IMR-90 (cell line): ENCODE measurements around the gene CWC27. TPM values are rescaled to one million over a fixed set of nuclear protein-coding genes. Genes with fewer than 3 reads are reported as not detected.

Source experiments
- ATAC-seq: fragments of 200-7000 bp; cut with Tn5 transposase; 2 replicates; pipeline ENCODE4 v1.9.1; 2020; ENCODE audit warnings: low read depth, mild to moderate bottlenecking, moderate library complexity
- BruUV-seq: library from RNA; stranded (reverse); fragments of 400-500 nt; replicated peaks from 2 replicates; lab custom pipeline; 2021; lab: Mats Ljungman, UMichigan
- CTCF ChIA-PET: fragments of 300-600 bp; formaldehyde crosslinking; extraction: SDS; loops from one replicate; lab custom pipeline; 2021; ENCODE audit warnings: antibody characterized with exemption; lab: Yijun Ruan, JAX
- POLR2A ChIA-PET: fragments of 300-600 bp; sonication (Branson Sonifier 250); formaldehyde crosslinking; loops from one replicate; lab custom pipeline; 2022; ENCODE audit warnings: antibody characterized with exemption; ENCODE audit not compliant: unreplicated experiment; lab: Charles Lee
- DNase-seq: peaks from one replicate; pipeline ENCODE4 v3.0.0; 2013
- H2AFZ ChIP-seq: replicated peaks from 2 replicates; pipeline ENCODE3; 2013; ENCODE audit warnings: low read length, mild to moderate bottlenecking; ENCODE audit not compliant: poor library complexity
- H2AK5ac ChIP-seq: 2 replicates; pipeline ENCODE4 v1.6.1; 2013; ENCODE audit warnings: low read depth, low read length, inconsistent platforms
- H2AK9ac ChIP-seq: replicated peaks from 2 replicates; pipeline ENCODE3; 2013; ENCODE audit warnings: mild to moderate bottlenecking, low read depth, low read length, moderate library complexity; ENCODE audit not compliant: poor library complexity
- H2BK120ac ChIP-seq: 2 replicates; pipeline ENCODE4 v1.6.1; 2013; ENCODE audit warnings: low read depth, low read length, inconsistent platforms
- H2BK15ac ChIP-seq: 3 replicates; pipeline ENCODE4 v1.6.1; 2013; ENCODE audit warnings: low read depth, low read length, inconsistent platforms
- H2BK20ac ChIP-seq: 2 replicates; pipeline ENCODE4 v1.6.1; 2013; ENCODE audit warnings: low read depth, mild to moderate bottlenecking, inconsistent platforms, low read length, moderate library complexity
- H2BK5ac ChIP-seq: 2 replicates; pipeline ENCODE4 v1.6.1; 2013; ENCODE audit warnings: mild to moderate bottlenecking, low read depth, low read length, inconsistent platforms; ENCODE audit not compliant: poor library complexity, severe bottlenecking
- H3K14ac ChIP-seq: replicated peaks from 2 replicates; pipeline ENCODE4 v1.6.1; 2013; ENCODE audit warnings: low read depth, low read length, inconsistent platforms
- H3K18ac ChIP-seq: 2 replicates; pipeline ENCODE4 v1.6.1; 2013; ENCODE audit warnings: low read depth, low read length, control low read depth
- H3K23ac ChIP-seq: 2 replicates; pipeline ENCODE4 v1.6.1; 2013; ENCODE audit warnings: low read depth, low read length, inconsistent platforms
- H3K27ac ChIP-seq: 2 replicates; pipeline ENCODE4 v1.5.1; 2013; ENCODE audit warnings: mild to moderate bottlenecking, control low read depth, low read length; ENCODE audit not compliant: insufficient read depth
- H3K27me3 ChIP-seq: 2 replicates; pipeline ENCODE4 v1.6.1; 2013; ENCODE audit warnings: low read length; ENCODE audit not compliant: control insufficient read depth, insufficient read depth
- H3K36me3 ChIP-seq: 2 replicates; pipeline ENCODE4 v1.6.1; 2013; ENCODE audit warnings: low read length, mixed read lengths; ENCODE audit not compliant: control insufficient read depth, insufficient read depth
- H3K4ac ChIP-seq: 2 replicates; pipeline ENCODE4 v1.6.1; 2013; ENCODE audit warnings: low read depth, low read length, inconsistent platforms
- H3K4me1 ChIP-seq: 2 replicates; pipeline ENCODE4 v1.6.1; 2013; ENCODE audit warnings: low read length, mixed read lengths; ENCODE audit not compliant: control insufficient read depth, insufficient read depth
- H3K4me2 ChIP-seq: 2 replicates; pipeline ENCODE4 v1.6.1; 2013; ENCODE audit warnings: low read depth, mild to moderate bottlenecking, control low read depth, low read length, moderate library complexity
- H3K4me3 ChIP-seq: 2 replicates; pipeline ENCODE4 v1.5.1; 2013; ENCODE audit warnings: low read depth, mild to moderate bottlenecking, control low read depth, low read length, moderate library complexity; ENCODE audit not compliant: insufficient read depth
- H3K56ac ChIP-seq: 2 replicates; pipeline ENCODE4 v1.6.1; 2013; ENCODE audit warnings: low read length, inconsistent platforms; ENCODE audit not compliant: insufficient read depth; ENCODE audit errors: extremely low read depth
- H3K79me1 ChIP-seq, 2 experiments: 2 replicates each; pipeline ENCODE4 v1.6.1; 2013; ENCODE audit warnings: low read length in 2 of 2, inconsistent platforms in 1 of 2, low read depth in 1 of 2
- H3K9ac ChIP-seq: 2 replicates; pipeline ENCODE4 v1.6.1; 2013; ENCODE audit warnings: low read depth, low read length, control low read depth
- H3K9me1 ChIP-seq: 2 replicates; pipeline ENCODE4 v1.6.1; 2013; ENCODE audit warnings: low read length, inconsistent platforms; ENCODE audit not compliant: insufficient read depth
- H3K9me3 ChIP-seq: 2 replicates; pipeline ENCODE4 v1.6.1; 2013; ENCODE audit warnings: low read length; ENCODE audit not compliant: control insufficient read depth, insufficient read depth
- H4K20me1 ChIP-seq: 2 replicates; pipeline ENCODE4 v1.6.1; 2013; ENCODE audit warnings: low read length, inconsistent platforms; ENCODE audit not compliant: insufficient read depth
- H4K5ac ChIP-seq: 2 replicates; pipeline ENCODE4 v1.6.1; 2013; ENCODE audit warnings: mild to moderate bottlenecking, low read depth, low read length, control low read depth
- H4K8ac ChIP-seq, 2 experiments: 2 replicates each; pipeline ENCODE4 v1.6.1; 2013; ENCODE audit warnings: low read depth in 2 of 2, low read length in 2 of 2, control low read depth in 1 of 2, inconsistent platforms in 1 of 2
- H4K91ac ChIP-seq: 2 replicates; pipeline ENCODE4 v1.6.1; 2013; ENCODE audit warnings: low read depth, low read length, inconsistent platforms; ENCODE audit not compliant: insufficient read depth
- CEBPB ChIP-seq: IDR thresholded peaks from 2 replicates; pipeline ENCODE4 v1.6.1; 2012; ENCODE audit warnings: low read depth, low read length, improper control_type of control experiment
- CHD1 ChIP-seq: IDR thresholded peaks from 2 replicates; pipeline ENCODE4 v1.6.1; 2012; ENCODE audit warnings: low read depth, low read length, improper control_type of control experiment
- FOS ChIP-seq: fragments of 150-350 bp; IDR thresholded peaks from 2 replicates; pipeline ENCODE4 v1.6.1; 2016; ENCODE audit warnings: low read depth, low read length
- NFE2L2 ChIP-seq: fragments of 150-350 bp; IDR thresholded peaks from 2 replicates; pipeline ENCODE4 v1.6.1; 2016; ENCODE audit warnings: low read depth, mild to moderate bottlenecking, low read length
- RAD21 ChIP-seq: IDR thresholded peaks from 2 replicates; pipeline ENCODE4 v1.6.1; 2012; ENCODE audit warnings: low read length, improper control_type of control experiment
- dilution Hi-C: fragments of 300-500 bp; cut with HindIII; formaldehyde crosslinking; loops from one replicate; pipeline ENCODE4 v1.14.3; 2018; ENCODE audit warnings: low sequenced_read_pairs; ENCODE audit not compliant: unreplicated experiment
- in situ Hi-C: fragments of 300-500 bp; cut with MboI; formaldehyde crosslinking; loops from 3 replicates; pipeline ENCODE4 v1.14.3; 2019; ENCODE audit warnings: low sequenced_read_pairs, inconsistent platforms, mixed read lengths
- intact Hi-C: fragments of 100-400 bp; cut with micrococcal nuclease; formaldehyde crosslinking; loops from 2 replicates; pipeline ENCODE4 v1.10.0; 2022
- polyA plus RNA-seq, 3 experiments: library from polyadenylated mRNA; depleted of rRNA; stranded (reverse); fragments of >200 nt; gene quantifications; 2 replicates each; pipeline ENCODE4 v1.2.3, GENCODE V29; 2012; ENCODE audit warnings: low replicate concordance in 1 of 3
- total RNA-seq: library from RNA; depleted of rRNA; stranded (reverse); fragments of >200 nt; gene quantifications from 2 replicates; pipeline ENCODE4 v1.2.3, GENCODE V29; 2012
- TF ChIP-seq, protein P1 (sequence below): fragments of 150-350 bp; IDR thresholded peaks from 2 replicates; pipeline ENCODE4 v1.6.1; 2017; ENCODE audit warnings: mild to moderate bottlenecking, antibody characterized with exemption, low read length, low read depth
- TF ChIP-seq, protein P2 (sequence below): fragments of 150-350 bp; IDR thresholded peaks from 2 replicates; pipeline ENCODE4 v1.6.1; 2016; ENCODE audit warnings: low read depth, mild to moderate bottlenecking, low read length, moderate library complexity, borderline replicate concordance

The CWC27 gene
- total and polyA plus RNA-seq, 2 of the 4 experiments (the other 2 are of a cell fraction) = 13.3 to 17.1 TPM

DNA sequence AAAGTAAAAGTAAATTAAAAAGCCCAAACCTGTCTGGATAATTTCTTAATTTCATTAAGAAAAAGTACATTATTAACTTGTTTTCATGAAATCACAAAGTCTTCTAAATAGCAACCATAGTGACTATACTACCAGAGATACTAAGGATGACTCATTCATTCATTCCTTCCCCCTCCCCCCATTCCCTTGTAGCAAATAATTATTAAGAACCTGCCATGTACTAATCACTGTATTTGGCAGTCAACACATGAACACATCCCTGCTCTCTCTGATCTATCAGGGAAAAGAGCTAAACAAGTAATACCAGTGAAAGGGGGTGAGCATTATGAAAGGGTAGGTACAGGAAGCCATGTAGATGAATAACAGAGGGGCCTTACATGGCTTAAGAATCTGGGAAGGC, 203.9 kb downstream of the CWC27 start:
- BruUV-seq = no TSS peak

More for the DNA sequence above, 203.9 kb downstream of the CWC27 start:
- Histone ChIP-seq H4K8ac (no peak overlapping the region), H3K4me1 (no peaks in the 10 kb centered on the region; the same call in 1 of the 2 replicates), H2BK15ac (peak overlapping the region; percentile 15; the same call in 1 of the 3 replicates), H3K27ac (no peak overlapping the region), H2BK20ac (no peak overlapping the region), H2AFZ (no peak overlapping the region), H2BK120ac (peak overlapping the region; percentile 27; the same call in 1 of the 2 replicates), H3K18ac (no peak overlapping the region; the same call in 1 of the 2 replicates), H3K9ac (no peak overlapping the region), H3K27me3 (no peaks in the 10 kb centered on the region), H3K36me3 (peaks cover 3% of the 10 kb centered on the region), H3K56ac (no peak overlapping the region), H3K9me1 (no peaks in the 10 kb centered on the region), H3K9me3 (no peaks in the 10 kb centered on the region), H2AK9ac (no peak overlapping the region), H3K14ac (peak overlapping the region; percentile 37; the same call in 1 of the 2 replicates), H4K20me1 (no peaks in the 10 kb centered on the region), H3K4me3 (no peak overlapping the region), H3K4me2 (no peak overlapping the region), H2AK5ac (peak overlapping the region; percentile 37; the same call in 1 of the 2 replicates), H4K91ac (no peak overlapping the region), H3K79me1 (no peaks in the 10 kb centered on the region), H2BK5ac (peak overlapping the region; percentile 60), H4K5ac (no peak overlapping the region), H3K23ac (no peak overlapping the region), H3K4ac (no peak overlapping the region)
- intact Hi-C loops (no loop called here), dilution Hi-C loops (no loop called here), in situ Hi-C loops (no loop called here)
- no peak for ATAC-seq
- peak; percentile 26 for DNase-seq
- CTCF ChIA-PET = no interaction called here
- TF ChIP-seq CEBPB (no peak), RAD21 (no peak), FOS (0 out of 2 replicates have a peak, but pooled peaks have one; percentile 16), CHD1 (no peak), NFE2L2 (no peak)
- TF ChIP-seq, protein P1, sequence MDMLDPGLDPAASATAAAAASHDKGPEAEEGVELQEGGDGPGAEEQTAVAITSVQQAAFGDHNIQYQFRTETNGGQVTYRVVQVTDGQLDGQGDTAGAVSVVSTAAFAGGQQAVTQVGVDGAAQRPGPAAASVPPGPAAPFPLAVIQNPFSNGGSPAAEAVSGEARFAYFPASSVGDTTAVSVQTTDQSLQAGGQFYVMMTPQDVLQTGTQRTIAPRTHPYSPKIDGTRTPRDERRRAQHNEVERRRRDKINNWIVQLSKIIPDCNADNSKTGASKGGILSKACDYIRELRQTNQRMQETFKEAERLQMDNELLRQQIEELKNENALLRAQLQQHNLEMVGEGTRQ = no peak
- TF ChIP-seq, protein P2, sequence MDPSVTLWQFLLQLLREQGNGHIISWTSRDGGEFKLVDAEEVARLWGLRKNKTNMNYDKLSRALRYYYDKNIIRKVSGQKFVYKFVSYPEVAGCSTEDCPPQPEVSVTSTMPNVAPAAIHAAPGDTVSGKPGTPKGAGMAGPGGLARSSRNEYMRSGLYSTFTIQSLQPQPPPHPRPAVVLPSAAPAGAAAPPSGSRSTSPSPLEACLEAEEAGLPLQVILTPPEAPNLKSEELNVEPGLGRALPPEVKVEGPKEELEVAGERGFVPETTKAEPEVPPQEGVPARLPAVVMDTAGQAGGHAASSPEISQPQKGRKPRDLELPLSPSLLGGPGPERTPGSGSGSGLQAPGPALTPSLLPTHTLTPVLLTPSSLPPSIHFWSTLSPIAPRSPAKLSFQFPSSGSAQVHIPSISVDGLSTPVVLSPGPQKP = no peak
- POLR2A ChIA-PET = no interaction called here
